Inflammatory macrophage (primary cell): Measurements from ENCODE around the gene PLCXD1.
"Not testable (repeated sequence)": the region's sequence is repeated elsewhere in the genome, so short reads cannot be mapped to it uniquely, and the experiment has no call there.

Experiments used
- DNase-seq, 2 donors: peaks; one replicate each; pipeline ENCODE4 v3.0.0-alpha.2; 2020 to 2022

Gene PLCXD1

GRCh38 chrX:318068-318738, 37.0 kb downstream of the PLCXD1 start:
- peak; percentile 99 for DNase-seq

GRCh38 chrX:318739-319578, 37.8 kb downstream of the PLCXD1 start, which contains the start of gene GTPBP6:
Gene GTPBP6 (minus strand): TSS chrX:318796. CDS start chrX:318787, 9 bp downstream.
- DNase-seq, result peak; percentile 100

GRCh38 chrX:319579-320125, 38.5 kb downstream of the PLCXD1 start:
- DNase-seq, result peak in 1 of 2 donors; percentile 9

GRCh38 chrX:320126-320783, 39.1 kb downstream of the PLCXD1 start:
- peak; percentile 29 to 33 for DNase-seq

- DNase-seq, result peak in 1 of 2 donors; percentile 34
These were observed 42.8 kb downstream of the PLCXD1 start for GRCh38 chrX:323721-324628.

GRCh38 chrX:324664-325063, 43.5 kb downstream of the PLCXD1 start:
- DNase-seq, result peak; percentile 13 to 57

- DNase-seq, result no peak
These were observed 46.5 kb downstream of the PLCXD1 start for GRCh38 chrX:327660-328126.

- DNase-seq, result no peak
These were observed 48.2 kb downstream of the PLCXD1 start for GRCh38 chrX:329291-329910.

- not testable (repeated sequence) for DNase-seq
These were observed 49.1 kb downstream of the PLCXD1 start for GRCh38 chrX:330141-330725.

GRCh38 chrX:330726-331150, 49.6 kb downstream of the PLCXD1 start:
- DNase-seq, result no peak

GRCh38 chrX:331151-331824, 50.1 kb downstream of the PLCXD1 start:
- no peak for DNase-seq

- no peak for DNase-seq
These were observed 50.8 kb downstream of the PLCXD1 start for GRCh38 chrX:331825-332495.

GRCh38 chrX:332496-332860, 51.3 kb downstream of the PLCXD1 start:
- DNase-seq, result no peak

GRCh38 chrX:332916-333610, 51.9 kb downstream of the PLCXD1 start:
- DNase-seq, result no peak

GRCh38 chrX:333611-334311, 52.6 kb downstream of the PLCXD1 start:
- DNase-seq, result no peak

- no peak for DNase-seq
These were observed 53.2 kb downstream of the PLCXD1 start for GRCh38 chrX:334331-334891.

- DNase-seq, result no peak
These were observed 54.0 kb downstream of the PLCXD1 start for GRCh38 chrX:334971-335757.
